Suppressor macrophage treated with lipopolysaccharide for 1 hour (primary cell): Measurements from ENCODE around the gene ZNF333.
"Not testable (repeated sequence)": the region's sequence is repeated elsewhere in the genome, so short reads cannot be mapped to it uniquely, and the experiment has no call there.

ENCODE experiments used
- DNase-seq, 3 donors: peaks; one replicate each; pipeline ENCODE4 v3.0.0-alpha.2; 2020 to 2022

The ZNF333 gene

DNA sequence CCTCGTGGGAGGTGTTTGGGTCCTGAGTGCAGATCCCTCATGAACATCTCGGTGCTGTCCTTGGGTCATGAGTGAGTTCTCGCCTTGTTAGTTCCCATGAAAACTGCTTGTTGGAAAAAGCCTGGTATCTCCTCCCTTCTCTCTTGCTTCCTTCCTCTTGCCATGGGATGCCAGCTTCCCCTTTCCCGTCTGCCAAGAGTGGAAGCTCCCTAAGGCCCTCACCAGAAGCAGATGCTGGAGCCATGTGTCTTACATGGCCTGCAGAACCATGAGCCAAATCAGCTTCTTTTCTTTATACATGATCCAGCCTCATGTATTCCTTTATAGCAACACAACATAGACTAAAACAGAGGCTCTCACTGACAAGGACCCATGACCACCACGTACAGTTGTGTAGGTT lies 80.3 kb downstream of the ZNF333 start:
- no peak for DNase-seq

DNA sequence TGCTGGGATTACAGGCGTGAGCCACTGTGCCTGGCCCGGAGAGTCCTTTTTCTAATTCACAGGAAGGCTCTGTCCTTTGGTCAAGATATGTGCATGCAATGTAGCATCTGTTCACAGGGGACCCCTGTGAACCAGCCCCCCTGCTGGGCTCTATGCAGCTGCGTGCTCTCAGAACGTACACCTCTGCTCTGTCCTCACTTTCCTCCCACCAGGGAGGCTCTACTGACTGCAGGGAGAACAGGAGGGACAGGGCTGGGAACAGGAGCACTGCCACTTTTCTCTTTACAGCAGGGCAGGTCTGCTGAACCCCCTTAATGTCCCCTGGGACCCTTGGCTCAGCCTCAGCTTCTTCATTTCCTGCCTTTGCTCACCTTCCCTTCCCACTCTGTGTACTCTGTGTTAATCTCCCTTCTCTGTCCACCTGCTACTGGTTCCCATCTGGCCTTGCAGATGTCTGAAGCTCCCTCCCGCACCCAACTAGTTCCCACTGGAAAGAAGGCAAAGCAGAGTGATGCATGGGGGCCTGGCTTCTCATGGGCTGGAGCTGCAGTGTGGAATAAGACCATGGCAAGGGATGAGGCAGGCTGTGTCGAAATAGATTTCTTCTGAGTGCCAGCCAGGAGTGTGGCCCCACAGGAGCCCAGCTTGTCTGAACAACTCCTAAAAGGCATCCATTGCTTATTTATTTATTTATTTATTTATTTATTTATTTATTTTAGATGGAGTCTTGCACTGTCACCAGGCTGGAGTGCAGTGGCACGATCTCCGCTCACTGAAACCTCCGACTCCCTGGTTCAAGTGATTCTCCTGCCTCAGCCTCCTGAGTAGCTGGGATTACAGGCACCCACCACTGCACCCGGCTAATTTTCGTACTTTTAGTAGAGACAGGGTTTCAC lies 81.3 kb downstream of the ZNF333 start:
- no peak for DNase-seq

- DNase-seq: no peak
Observed at GRCh38 chr19:14772467-14772866, 82.6 kb downstream of the ZNF333 start.

DNA sequence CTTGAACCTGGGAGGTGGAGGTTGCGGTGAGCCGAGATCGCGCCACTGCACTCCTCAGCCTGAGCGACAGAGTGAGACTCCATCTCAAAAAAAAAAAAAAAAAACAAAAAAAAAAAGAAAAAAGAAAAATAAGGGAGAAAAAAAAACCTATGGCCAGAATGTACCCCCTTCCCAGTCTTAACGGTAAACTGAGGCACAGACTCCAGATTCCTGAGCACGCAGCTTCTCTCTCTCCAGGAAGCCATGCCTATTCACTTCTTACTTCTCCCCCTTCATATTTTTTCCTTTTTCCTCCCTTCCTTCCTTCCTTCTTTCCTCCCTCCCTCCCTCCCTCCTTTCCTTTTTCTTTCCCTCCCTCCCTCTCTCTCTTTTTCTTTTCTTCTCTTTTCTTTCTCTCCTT lies 83.1 kb downstream of the ZNF333 start:
- DNase-seq: no peak

- DNase-seq: not testable (repeated sequence)
Observed at GRCh38 chr19:14773722-14774121, 83.9 kb downstream of the ZNF333 start.

DNA sequence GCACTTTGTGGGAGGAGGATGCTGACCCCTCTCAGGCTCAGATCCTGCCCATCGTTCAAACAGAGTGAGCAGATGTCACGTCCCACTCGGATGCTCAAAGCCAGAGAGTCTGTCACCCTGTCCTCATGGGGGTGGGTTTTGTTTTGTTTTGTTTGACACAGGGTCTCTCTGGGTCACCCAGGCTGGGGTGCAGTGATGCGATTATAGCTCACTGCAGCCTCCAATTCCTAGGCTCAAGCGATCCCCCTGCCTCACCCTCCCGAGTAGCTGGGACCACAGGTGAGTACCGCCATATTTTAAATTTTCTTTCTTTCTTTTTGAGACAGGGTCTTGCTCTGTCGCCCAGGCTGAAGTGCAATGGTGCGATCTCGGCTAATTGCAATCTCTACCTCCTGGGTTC lies 84.5 kb downstream of the ZNF333 start:
- DNase-seq: no peak

- DNase-seq: not testable (repeated sequence)
Observed at GRCh38 chr19:14775326-14775725, 85.5 kb downstream of the ZNF333 start.

DNA sequence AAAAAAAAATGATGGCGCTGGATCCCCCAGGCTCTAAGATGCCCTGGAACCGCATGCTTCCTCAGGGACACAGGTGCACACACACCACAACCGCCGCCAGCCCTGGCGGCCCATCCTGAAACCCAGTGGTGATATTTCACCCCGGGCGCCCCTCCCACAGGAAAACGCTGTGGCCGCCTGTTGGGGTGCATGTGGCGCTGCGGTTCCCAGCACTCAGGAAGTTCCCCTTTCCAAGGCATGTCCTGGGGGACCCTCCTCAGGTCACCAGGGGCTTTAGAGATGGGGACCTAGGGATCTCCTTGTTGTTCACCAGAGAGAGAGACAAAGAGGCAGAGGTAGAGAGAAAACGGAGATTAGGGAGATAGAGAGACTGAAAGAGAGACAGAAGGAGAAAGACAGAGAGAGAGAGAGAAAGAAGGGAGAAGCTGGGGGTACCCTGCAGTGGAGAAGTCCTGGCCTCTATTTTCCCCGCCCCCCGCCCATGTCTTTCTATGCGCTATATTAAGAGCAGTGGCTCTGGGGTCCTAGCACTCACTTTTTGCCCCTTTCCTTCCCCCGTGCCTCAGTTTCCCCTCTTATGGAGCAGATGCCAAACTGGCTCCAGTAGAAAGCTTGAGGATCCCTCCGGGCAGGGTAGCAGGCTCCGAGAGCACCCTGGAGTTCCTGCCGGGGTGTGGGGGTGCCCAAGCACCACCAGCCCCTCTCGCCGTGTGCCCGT lies 86.2 kb downstream of the ZNF333 start:
- DNase-seq: peak; percentile 60 to 74 (median 61)

DNA sequence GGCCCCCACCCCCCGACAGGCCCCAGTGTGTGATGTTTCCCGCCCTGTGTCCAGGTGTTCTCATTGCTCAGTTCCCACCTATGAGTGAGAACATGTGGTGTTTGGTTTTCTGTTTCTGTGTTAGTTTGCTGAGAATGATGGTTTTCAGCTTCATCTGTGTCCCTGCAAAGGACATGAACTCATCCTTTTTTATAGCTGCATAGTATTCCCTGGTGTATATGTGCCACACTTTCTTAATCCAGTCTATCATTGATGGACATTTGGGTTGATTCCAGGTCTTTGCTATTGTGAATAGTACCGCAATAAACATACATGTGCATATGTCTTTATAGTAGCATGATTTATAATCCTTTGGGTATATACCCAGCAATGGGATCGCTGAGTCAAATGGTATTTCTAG lies 87.8 kb downstream of the ZNF333 start:
- DNase-seq: not testable (repeated sequence)

DNA sequence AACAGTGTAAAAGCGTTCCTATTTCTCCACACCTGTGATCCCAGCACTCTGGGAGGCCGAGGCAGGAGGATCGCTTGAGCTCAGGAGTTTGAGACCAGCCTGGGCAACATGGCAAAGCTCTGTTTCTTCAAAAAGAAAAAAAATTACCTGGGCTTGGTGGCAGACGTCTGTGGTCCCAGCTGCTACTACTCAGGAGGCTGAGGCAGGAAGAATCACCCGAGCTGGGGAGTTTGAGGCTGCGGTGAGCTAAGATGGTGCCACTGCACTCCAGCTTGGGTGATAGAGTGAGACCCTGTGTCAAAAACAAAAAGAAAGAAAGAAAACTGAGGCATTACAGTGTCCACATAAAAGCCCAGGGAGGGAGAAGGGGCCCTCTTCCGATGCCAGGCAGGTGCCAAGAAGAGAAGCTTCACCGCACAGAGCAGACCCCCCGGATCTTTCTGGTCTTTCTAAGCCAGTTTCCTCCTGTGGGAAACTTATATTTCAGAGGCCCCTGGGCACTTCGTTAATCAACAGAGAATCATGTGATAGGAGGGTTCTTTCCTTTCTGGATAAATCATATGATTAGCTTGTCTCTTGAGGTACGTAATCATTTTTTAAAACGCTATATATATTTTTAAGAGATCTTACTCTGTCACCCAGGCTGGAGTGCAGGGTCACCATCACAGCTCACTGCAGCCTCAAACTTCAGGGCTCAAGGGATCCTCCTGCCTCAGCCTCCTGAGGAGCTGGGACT lies 88.4 kb downstream of the ZNF333 start, which contains the start of gene ADGRE2:
TSS of gene ADGRE2 (minus strand) at position 451 of the 736 bp plus-strand sequence. CDS start 1,804 bp downstream, outside the sequence.
- DNase-seq: peak; percentile 54 to 76 (median 55)

DNA sequence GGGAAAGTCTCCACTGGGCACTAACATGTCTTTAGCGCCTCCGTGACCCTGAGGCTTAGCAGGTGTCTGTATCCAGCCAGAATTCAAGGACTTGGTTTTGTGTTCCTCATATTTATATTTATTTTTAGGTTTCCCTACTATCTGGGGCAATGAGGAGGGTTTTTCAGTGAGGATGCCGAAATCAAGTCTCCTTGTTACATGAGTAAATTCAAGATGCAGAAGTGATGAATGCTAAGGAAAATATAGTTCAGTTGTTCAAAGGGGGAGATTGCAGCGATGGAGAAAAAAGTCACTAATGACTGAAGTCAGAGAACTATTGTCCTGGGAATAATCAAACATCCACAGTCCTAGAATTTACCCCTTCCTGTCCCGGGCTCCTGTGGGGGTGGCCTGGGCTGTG lies 89.3 kb downstream of the ZNF333 start:
- peak; percentile 37 to 50 (median 41) for DNase-seq

DNA sequence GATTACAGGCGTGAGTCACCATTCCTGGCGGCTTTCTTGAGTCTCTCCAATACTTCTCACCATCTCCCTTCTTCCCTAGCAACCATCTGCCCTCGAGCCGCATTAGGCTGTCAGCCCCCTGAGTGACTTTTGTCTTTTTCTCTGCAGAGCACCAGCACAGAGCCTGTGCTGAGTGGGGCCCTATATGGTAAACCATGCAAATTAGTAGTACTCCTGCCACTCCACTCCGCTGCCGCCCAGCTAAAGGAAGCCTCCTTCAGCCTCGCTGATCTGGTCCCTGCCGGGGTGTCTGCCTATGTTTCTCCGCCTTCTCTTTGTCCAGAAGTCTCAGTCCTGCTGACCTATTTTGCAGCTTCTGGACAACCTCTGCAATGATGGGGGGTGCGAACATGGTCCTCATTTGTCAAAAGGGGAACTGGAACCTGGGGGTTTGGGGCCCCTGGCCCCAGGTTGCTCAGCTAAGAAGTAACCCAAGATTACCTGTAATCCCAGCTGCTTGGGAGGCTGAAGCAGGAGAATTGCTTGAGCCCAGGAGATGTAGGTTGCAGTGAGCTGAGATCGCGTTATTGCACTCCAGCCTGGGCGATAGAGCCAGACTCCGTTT lies 90.9 kb downstream of the ZNF333 start:
- not testable (repeated sequence) for DNase-seq

- not testable (repeated sequence) for DNase-seq
Observed at GRCh38 chr19:14781713-14782536, 92.1 kb downstream of the ZNF333 start.

DNA sequence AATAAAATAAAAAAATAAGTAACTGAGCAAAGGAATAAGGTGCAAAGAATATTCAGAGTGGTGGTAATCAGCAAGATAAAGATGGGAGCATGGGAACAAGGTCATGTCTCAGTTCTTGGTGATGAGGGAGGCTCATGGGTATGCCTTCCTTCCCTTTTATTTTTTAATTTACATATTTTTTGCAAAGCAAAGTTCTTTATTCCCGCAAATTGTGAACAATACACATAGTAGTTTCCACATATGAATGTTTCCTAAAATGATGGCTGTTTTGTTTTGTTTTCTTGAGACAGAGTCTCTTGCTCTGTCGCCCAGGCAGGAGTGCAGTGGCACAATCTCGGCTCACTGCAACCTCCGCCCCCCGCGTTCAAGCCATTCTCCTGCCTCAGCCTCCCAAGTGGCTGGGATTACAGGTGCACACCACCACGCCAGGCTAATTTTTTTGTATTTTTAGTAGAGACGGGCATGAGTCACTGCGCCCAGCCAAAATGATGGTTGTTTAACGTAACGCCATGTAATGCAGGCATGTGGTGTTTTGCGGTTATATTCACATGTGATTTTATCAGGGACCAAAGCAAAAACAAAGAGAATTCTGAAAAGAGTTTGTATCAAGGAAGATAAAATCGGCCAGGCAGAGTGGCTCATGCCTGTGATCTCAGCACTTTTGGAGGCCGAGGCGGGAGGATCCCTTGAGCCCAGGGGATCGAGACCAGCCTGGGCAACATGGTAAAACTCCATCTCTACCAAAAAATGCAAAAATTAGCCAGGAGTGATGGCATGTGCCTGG lies 93.0 kb downstream of the ZNF333 start:
- DNase-seq: peak in 2 of 3 donors; percentile 47 to 84
